Measurements from ENCODE around the gene ZNF227.
A peak's percentile ranks its signal among the peaks of the same experiment; 100 is the strongest.

Gene ZNF227
- long read RNA-seq, transcript ZNF227-208 (5 exons, 2,943 nt): major isoform, 5 of 28 reads
- long read RNA-seq, partial matches to known transcripts: 3 of 28 reads
- long read RNA-seq, other reads (novel, unspliced or antisense): 11 of 28 reads

GRCh38 chr19:44212250-44212865, at the start of gene ZNF227:
ZNF227 (plus strand) TSS chr19:44212532; CDS start chr19:44217793, 5,261 bp downstream.
- TF ChIP-seq POLR2AphosphoS5 (IDR thresholded peaks at IDR 0.05; ENCODE audit: low read depth): peak; percentile 70
- TF ChIP-seq CTCF (IDR thresholded peaks at IDR 0.05; ENCODE audit: insufficient read depth, low read length): no peak
- no peak for TF ChIP-seq REST (IDR thresholded peaks at IDR 0.05; ENCODE audit: insufficient replicate concordance, low read depth)
- TF ChIP-seq GABPA (IDR thresholded peaks at IDR 0.05; ENCODE audit: low read depth): peak; percentile 93
- TF ChIP-seq SPI1 (IDR thresholded peaks at IDR 0.05; ENCODE audit: borderline replicate concordance, low read depth): peak; percentile 71; the same call in 1 of the 2 replicates
- Histone ChIP-seq H3K27me3 (ENCODE audit: insufficient read depth, poor library complexity, severe bottlenecking) (no peaks in the 10 kb centered on the region), H3K4me3 (replicated peaks; ENCODE audit: insufficient read depth, low read length) (peak within 1 kb of the TSS; percentile 91), H3K27ac (replicated peaks) (peak within 1 kb of the TSS; percentile 79)
- DNase-seq (ENCODE audit: low read depth in 1 of 2, low spot score in 1 of 2): peak; percentile 74 to 86

- Histone ChIP-seq H3K27ac (replicated peaks) (no peak overlapping the region), H3K27me3 (ENCODE audit: insufficient read depth, poor library complexity, severe bottlenecking) (no peaks in the 10 kb centered on the region), H3K4me3 (replicated peaks; ENCODE audit: insufficient read depth, low read length) (no peak overlapping the region)
- DNase-seq (ENCODE audit: low read depth in 1 of 2, low spot score in 1 of 2): no peak
- TF ChIP-seq SPI1 (IDR thresholded peaks at IDR 0.05; ENCODE audit: borderline replicate concordance, low read depth): no peak
- TF ChIP-seq GABPA (IDR thresholded peaks at IDR 0.05; ENCODE audit: low read depth): no peak
- no peak for TF ChIP-seq POLR2AphosphoS5 (IDR thresholded peaks at IDR 0.05; ENCODE audit: low read depth)
- TF ChIP-seq REST (IDR thresholded peaks at IDR 0.05; ENCODE audit: insufficient replicate concordance, low read depth): no peak
- TF ChIP-seq CTCF (IDR thresholded peaks at IDR 0.05; ENCODE audit: insufficient read depth, low read length): no peak
Observed at GRCh38 chr19:44163789-44164188, 48.5 kb upstream of the ZNF227 start.

- no peak for DNase-seq (ENCODE audit: low read depth in 1 of 2, low spot score in 1 of 2)
Observed at GRCh38 chr19:44164327-44164672, 48.0 kb upstream of the ZNF227 start.

More at GRCh38 chr19:44164327-44164672, 48.0 kb upstream of the ZNF227 start:
- Histone ChIP-seq H3K4me3 (replicated peaks; ENCODE audit: insufficient read depth, low read length) (peak overlapping the region; percentile 61), H3K27me3 (ENCODE audit: insufficient read depth, poor library complexity, severe bottlenecking) (no peaks in the 10 kb centered on the region), H3K27ac (replicated peaks) (peak overlapping the region; percentile 77)
- TF ChIP-seq CTCF (IDR thresholded peaks at IDR 0.05; ENCODE audit: insufficient read depth, low read length) (no peak), REST (IDR thresholded peaks at IDR 0.05; ENCODE audit: insufficient replicate concordance, low read depth) (no peak), GABPA (IDR thresholded peaks at IDR 0.05; ENCODE audit: low read depth) (no peak), POLR2AphosphoS5 (IDR thresholded peaks at IDR 0.05; ENCODE audit: low read depth) (no peak), SPI1 (IDR thresholded peaks at IDR 0.05; ENCODE audit: borderline replicate concordance, low read depth) (no peak)
